C4-2B (cell line): ENCODE measurements around the gene ATP9A.

ENCODE experiments used
- CTCF ChIP-seq: fragments of 450-650 bp; conservative IDR thresholded peaks from 2 replicates; pipeline ENCODE4 v1.5.1; 2017; ENCODE audit warnings: mild to moderate bottlenecking
- ZFX ChIP-seq: fragments of 450-650 bp; IDR thresholded peaks from 2 replicates; pipeline ENCODE4 v1.6.1; 2017

GRCh38 chr20:51609251-51609650 lies 158.9 kb downstream of the ATP9A start:
- TF ChIP-seq CTCF, result no peak
- TF ChIP-seq ZFX, result no peak
